Progenitor cell of endocrine pancreas (in vitro differentiated cells): Measurements from ENCODE around the gene LRRC58. TPM values are rescaled to one million over a fixed set of nuclear protein-coding genes. Genes with fewer than 3 reads are reported as not detected.
A peak's percentile ranks its signal among the peaks of the same experiment; 100 is the strongest.

Experiments
- DNase-seq: peaks from one replicate; pipeline ENCODE4 v3.0.0; 2021; ENCODE audit warnings: low spot score; ENCODE audit not compliant: unreplicated experiment
- H3K27ac Mint-ChIP-seq: 2 replicates; pipeline ENCODE4 v1.8.0; 2021; ENCODE audit warnings: mild to moderate bottlenecking, moderate library complexity, mixed read lengths
- H3K27me3 Mint-ChIP-seq: 2 replicates; pipeline ENCODE4 v1.8.0; 2021; ENCODE audit warnings: mixed read lengths
- H3K36me3 Mint-ChIP-seq: 2 replicates; pipeline ENCODE4 v1.8.0; 2022; ENCODE audit warnings: mixed read lengths; ENCODE audit not compliant: insufficient read depth
- H3K4me1 Mint-ChIP-seq: 2 replicates; pipeline ENCODE4 v1.8.0; 2021; ENCODE audit warnings: low read depth, mixed read lengths
- H3K4me3 Mint-ChIP-seq: 2 replicates; pipeline ENCODE4 v1.8.0; 2021; ENCODE audit warnings: low read depth, mild to moderate bottlenecking, moderate library complexity, mixed read lengths
- H3K9me3 Mint-ChIP-seq: 2 replicates; pipeline ENCODE4 v1.8.0; 2021; ENCODE audit warnings: low read depth, mixed read lengths
- total RNA-seq: library from RNA; stranded (reverse); gene quantifications from 2 replicates; pipeline ENCODE4 v1.2.1, GENCODE V29; 2021
- TF ChIP-seq, protein P1 (sequence below): fragments of 200-600 bp; sonication (generic); IDR thresholded peaks from one replicate; pipeline ENCODE4 v1.5.0; 2021; ENCODE audit warnings: antibody characterized with exemption, mild to moderate bottlenecking; ENCODE audit not compliant: unreplicated experiment

LRRC58 gene
- total RNA-seq, 1 donor from 2014 or later, result 14.0 TPM

DNA sequence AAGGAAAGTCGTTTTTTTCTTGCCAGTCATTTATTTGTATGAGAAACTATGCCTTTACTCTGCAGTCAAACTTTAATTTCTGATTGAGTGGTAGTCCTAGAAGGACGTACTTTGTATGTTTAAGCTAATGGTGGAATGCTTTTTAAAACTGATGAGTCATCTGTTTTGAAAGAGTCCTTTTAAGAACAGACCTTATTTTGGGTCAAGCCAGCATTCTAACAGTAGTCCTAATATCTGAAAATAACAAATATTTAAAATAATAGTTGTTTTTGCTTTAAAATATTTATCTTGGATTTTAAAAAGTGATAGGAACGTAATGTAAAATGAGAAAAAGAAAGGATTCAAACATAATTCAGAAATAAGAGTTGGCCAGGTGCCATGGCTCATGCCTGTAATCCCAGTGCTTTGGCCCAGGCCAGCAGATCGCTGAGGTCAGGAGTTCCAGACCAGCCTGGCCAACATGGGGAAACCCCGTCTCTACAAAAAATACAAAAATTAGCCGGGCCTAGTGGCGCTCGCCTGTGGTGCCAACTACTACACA, 1.3 kb upstream of the LRRC58 start:
- Mint-ChIP-seq H3K4me3 (peak overlapping the region; percentile 83), H3K27me3 (peaks cover 3% of the 10 kb centered on the region), H3K27ac (no peak overlapping the region), H3K4me1 (peaks cover 14% of the 10 kb centered on the region), H3K36me3 (peaks cover 3% of the 10 kb centered on the region), H3K9me3 (no peaks in the 10 kb centered on the region)
- DNase-seq, result no peak
- TF ChIP-seq, protein P1, sequence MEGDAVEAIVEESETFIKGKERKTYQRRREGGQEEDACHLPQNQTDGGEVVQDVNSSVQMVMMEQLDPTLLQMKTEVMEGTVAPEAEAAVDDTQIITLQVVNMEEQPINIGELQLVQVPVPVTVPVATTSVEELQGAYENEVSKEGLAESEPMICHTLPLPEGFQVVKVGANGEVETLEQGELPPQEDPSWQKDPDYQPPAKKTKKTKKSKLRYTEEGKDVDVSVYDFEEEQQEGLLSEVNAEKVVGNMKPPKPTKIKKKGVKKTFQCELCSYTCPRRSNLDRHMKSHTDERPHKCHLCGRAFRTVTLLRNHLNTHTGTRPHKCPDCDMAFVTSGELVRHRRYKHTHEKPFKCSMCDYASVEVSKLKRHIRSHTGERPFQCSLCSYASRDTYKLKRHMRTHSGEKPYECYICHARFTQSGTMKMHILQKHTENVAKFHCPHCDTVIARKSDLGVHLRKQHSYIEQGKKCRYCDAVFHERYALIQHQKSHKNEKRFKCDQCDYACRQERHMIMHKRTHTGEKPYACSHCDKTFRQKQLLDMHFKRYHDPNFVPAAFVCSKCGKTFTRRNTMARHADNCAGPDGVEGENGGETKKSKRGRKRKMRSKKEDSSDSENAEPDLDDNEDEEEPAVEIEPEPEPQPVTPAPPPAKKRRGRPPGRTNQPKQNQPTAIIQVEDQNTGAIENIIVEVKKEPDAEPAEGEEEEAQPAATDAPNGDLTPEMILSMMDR, result no peak

DNA sequence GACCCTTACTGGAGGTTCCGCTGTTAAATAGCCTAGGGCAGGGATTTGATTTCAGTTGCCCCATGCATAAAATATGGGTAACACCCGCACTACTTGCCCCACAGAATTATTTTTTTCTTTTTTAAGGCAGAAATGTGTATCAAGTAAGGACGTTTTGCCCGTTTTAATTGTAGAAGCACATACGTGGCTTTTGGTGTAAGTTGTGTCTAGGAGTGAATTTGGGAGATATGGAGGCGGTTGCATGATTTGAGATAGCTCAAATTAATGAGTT, 636 bp upstream of the LRRC58 start:
- Mint-ChIP-seq H3K27me3 (peaks cover under 1% of the 10 kb centered on the region), H3K4me1 (peaks cover 15% of the 10 kb centered on the region), H3K27ac (peak overlapping the region; percentile 96), H3K4me3 (peak overlapping the region; percentile 83), H3K36me3 (peaks cover 3% of the 10 kb centered on the region), H3K9me3 (no peaks in the 10 kb centered on the region)
- DNase-seq, result no peak
- TF ChIP-seq, protein P1, result no peak

DNA sequence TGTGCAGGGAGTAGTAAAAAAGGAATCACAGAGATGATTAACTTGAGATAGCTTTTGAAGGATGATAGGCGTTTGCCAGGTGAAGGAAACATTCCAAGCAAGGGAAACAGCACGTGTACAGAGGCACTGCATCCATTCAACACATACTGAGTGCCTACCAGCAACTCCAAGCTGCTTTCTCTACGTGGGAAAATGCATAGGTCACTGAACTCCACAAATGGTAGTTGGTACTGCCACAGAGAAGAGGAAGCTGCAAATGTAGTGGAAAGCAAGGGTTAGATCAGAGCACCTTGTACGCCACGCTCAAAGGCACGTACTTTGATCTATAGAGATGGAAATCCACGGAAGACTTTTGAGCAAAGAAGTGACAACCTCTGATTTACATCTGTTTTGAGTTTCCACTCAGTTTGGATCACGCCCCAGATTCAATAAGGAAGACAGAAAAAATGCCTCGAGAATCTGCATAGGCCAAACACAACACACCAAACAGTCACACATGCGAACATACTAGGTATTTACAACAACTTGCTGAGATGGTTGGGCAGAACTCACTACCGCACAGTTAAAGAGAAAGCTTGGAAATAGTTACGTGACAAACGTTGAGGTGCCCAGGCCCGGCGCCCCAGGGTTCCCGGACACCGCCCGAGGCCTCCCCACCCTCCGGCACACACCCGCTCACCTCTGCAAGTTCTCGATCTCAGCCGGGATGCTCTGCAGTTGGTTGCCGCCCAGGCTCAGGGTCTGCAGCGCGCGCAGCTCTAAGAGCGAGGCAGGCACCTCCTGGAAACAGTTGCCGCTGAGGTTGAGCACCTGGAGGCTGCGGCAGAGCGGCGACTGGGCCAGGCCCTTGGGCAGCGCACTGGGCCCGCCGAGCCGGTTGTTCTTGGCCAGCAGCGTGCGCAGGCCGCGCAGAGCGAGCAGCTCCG, 826 bp downstream of the LRRC58 start:
- H3K27me3 Mint-ChIP-seq, result no peaks in the 10 kb centered on the region
- no peaks in the 10 kb centered on the region for H3K9me3 Mint-ChIP-seq
- TF ChIP-seq, protein P1, result no peak
- peaks cover 15% of the 10 kb centered on the region for H3K4me1 Mint-ChIP-seq
- H3K4me3 Mint-ChIP-seq, result peak overlapping the region; percentile 83
- DNase-seq, result peak; percentile 63
- peak overlapping the region; percentile 75 for H3K27ac Mint-ChIP-seq
- peaks cover 3% of the 10 kb centered on the region for H3K36me3 Mint-ChIP-seq

DNA sequence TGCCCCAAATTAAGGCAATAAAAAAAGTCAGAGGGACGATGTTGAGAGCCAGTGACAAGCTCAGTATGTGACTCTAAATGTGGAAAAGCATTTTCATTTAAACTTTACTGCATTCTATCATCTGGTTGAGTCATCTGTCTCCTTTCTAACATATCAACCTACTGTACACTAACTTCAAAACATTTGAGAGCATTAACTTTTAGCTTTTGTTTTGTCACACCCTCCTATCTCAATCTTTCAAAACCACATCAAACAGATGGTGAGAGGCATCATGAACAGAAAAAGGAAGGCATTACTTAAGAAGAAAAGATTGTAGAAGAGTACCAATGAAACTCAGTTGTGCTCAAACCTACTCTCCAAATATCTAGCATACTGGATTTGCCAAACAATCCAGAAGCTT, 4.8 kb downstream of the LRRC58 start:
- DNase-seq, result no peak
- H3K9me3 Mint-ChIP-seq, result peaks cover 6% of the 10 kb centered on the region
- peaks cover 14% of the 10 kb centered on the region for H3K36me3 Mint-ChIP-seq
- no peak overlapping the region for H3K27ac Mint-ChIP-seq
- H3K27me3 Mint-ChIP-seq, result no peaks in the 10 kb centered on the region
- TF ChIP-seq, protein P1, result no peak
- no peak overlapping the region for H3K4me3 Mint-ChIP-seq
- peaks cover 15% of the 10 kb centered on the region for H3K4me1 Mint-ChIP-seq

DNA sequence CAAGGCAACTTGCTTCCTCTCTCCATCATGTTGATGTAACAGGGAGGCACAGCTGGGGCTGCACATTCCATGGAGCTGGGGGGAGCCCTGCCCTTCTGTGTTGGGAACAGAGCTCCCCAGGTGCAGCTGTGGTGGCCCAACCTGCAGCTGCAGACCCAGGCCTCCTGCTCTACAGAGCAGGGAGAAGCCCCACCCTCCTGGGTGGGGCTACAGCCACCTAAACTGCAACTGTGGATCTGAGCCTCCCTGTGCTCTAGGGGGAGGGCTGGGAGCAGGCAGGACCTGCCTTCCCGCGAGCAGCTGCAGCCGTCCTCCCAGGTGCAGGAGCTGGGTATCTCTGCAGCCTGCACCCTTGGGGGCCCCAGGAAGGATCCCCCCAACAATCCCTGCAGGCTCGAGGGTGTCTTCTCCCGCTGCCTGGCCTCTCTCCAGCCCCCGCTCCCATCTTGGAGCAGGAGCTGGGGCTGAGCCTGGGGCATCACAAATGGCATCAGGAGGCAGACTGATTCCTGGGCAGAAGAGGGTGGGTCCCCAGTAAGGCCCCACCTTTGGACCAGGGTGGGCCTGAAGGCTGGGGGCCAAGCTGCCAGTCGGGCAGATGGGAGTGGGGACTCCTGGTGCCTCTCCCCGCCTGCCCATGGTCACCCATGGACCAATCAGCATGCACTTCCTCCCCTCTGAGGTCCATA, 7.4 kb downstream of the LRRC58 start:
- TF ChIP-seq, protein P1, result no peak
- no peak overlapping the region for H3K27ac Mint-ChIP-seq
- no peaks in the 10 kb centered on the region for H3K27me3 Mint-ChIP-seq
- DNase-seq, result no peak
- H3K36me3 Mint-ChIP-seq, result peaks cover 26% of the 10 kb centered on the region
- peaks cover 12% of the 10 kb centered on the region for H3K4me1 Mint-ChIP-seq
- H3K9me3 Mint-ChIP-seq, result peaks cover 18% of the 10 kb centered on the region
- no peak overlapping the region for H3K4me3 Mint-ChIP-seq
